Fibroblast of skin of right biceps (primary cell): ENCODE results near the gene KIF25.
A peak's percentile ranks its signal among the peaks of the same experiment; 100 is the strongest.

Experiments used
- DNase-seq: peaks from one replicate; pipeline ENCODE4 v3.0.0-alpha.2; 2013

The KIF25 gene

DNA sequence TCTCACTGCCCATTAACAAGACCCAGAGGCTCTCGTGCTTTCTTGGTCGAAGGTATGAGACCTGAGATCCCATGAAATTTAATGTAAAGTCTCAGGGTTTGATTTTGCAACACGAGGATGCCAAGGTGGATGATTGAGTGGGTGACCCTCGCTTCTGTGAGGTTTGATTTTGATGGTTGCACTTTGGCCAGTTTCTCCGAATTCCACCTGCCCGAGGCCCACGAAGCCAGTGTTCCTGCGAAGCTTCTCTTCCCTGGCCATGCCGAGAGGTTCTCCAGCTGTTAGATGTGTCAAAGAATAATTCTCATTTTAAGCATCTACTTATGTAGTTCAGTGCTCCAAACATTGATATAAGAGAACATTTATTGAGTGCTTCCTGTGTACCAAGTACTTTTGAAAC is at the start of gene KIF25:
Gene KIF25, plus strand, starts transcription at position 30 of the 400 bp plus-strand sequence. CDS start 31,915 bp downstream, outside the sequence.
- no peak for DNase-seq

- no peak for DNase-seq
These were observed 49.8 kb upstream of the KIF25 start for GRCh38 chr6:167947716-167948115.

GRCh38 chr6:167948716-167949115 is 48.8 kb upstream of the KIF25 start:
- DNase-seq, result no peak

DNA sequence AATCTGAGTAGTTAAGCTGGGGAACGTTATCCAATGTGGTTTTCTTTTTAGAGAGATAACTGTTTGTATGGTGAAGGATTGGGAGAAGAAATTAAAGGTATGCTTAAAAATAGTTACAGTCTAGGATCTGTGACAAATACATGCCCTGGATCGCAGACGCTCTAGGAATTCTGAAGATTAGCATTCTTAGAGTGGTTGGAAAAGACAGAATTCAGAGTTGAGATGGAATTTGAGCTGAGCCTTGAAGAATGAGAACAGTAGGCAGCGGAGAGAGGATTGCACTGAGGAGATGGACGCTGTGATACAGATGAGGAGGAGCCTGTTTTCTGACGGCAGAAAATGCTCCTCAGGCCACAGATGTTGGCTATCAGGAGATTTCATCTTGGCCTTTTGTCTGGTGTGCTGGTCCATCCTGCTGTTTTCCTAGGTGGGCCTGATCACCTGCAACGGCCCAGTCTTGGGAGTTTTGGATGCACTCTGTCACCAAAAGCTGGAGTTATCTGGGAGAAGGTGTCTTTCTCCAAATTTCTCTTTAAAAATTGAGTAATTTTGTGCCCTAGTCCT is 48.3 kb upstream of the KIF25 start:
- DNase-seq, result peak; percentile 35

- DNase-seq, result no peak
These were observed 45.5 kb upstream of the KIF25 start for GRCh38 chr6:167951781-167952511.

DNA sequence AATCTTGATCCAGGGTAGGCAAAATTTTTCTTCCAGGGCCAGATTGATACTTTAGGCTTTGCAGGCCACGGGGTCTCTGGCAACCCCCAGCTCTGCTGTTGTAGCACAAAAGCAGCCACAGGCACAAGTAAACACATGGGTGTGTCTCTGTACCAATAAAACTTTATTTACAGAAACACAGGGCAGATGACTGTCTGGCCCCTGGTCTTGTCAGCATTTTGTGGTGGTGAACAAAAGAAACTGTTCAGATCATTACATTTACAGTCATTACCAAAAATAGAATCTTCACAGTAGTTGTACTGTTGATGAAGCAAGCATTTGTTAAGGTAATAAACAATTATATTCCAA is 45.0 kb upstream of the KIF25 start:
- no peak for DNase-seq

DNA sequence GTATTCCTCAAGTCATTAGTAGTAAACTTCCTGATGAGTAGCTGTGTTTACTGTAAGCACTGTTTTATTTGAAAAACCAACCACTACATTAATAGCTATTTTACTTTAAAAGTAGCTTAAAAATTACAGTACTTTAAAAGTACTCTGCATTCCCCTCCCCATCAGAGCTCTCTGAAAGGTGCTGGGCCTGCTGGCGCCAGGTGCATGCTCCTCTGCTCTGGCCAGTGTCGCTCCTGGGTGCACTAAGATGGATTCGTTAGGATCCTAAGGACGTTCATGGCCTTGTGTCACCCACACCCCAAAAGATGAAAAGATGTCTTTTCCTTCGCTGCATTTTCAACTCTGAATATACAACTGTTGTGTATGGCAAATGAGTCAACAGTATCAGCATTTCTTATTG is 43.9 kb upstream of the KIF25 start:
- no peak for DNase-seq

GRCh38 chr6:167954151-167954550 is 43.3 kb upstream of the KIF25 start:
- DNase-seq, result no peak

DNA sequence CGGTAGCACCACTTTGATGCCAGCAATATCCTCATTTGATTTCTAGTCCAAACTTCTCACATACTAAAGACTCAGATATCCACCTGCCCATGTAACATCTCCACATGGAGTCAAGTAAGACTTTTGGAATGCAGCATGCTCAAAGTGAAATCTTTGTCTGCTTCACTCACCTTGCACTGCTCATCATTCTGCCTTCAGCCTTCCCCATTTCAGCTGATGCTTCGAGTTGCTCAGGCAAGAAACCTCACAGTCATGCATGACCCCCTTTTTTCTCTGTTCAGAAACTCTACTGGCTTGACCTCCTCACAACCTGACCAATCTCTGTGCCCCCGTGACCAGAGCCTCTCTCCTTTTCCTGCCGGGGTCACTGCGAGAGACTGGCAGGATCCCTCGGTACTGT is 41.0 kb upstream of the KIF25 start:
- no peak for DNase-seq

GRCh38 chr6:167956983-167957492 is 40.4 kb upstream of the KIF25 start:
- peak; percentile 23 for DNase-seq

GRCh38 chr6:167957626-167958025 is 39.8 kb upstream of the KIF25 start:
- no peak for DNase-seq

GRCh38 chr6:167960579-167960978 is 36.9 kb upstream of the KIF25 start:
- no peak for DNase-seq

DNA sequence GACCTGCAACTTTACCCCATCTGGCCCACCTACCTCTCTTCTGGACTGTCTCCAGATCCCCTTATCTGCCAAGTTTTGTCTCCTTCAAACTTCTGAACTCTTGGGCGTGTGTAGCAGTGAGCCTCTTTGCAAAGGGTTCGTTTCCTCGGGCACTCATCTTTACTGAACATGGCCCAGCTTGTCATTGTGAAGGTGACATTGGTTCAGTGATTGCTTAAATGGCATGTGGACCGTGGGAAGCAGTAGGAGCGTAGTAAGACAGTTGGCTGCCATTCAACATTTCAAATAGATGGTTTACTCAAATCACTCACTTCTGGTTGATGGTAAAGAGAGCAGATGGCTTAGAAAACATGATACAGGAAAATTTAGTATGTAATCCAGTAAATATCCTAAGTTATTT is 34.8 kb upstream of the KIF25 start:
- DNase-seq, result no peak

- DNase-seq, result no peak
These were observed 33.8 kb upstream of the KIF25 start for GRCh38 chr6:167963589-167964057.

DNA sequence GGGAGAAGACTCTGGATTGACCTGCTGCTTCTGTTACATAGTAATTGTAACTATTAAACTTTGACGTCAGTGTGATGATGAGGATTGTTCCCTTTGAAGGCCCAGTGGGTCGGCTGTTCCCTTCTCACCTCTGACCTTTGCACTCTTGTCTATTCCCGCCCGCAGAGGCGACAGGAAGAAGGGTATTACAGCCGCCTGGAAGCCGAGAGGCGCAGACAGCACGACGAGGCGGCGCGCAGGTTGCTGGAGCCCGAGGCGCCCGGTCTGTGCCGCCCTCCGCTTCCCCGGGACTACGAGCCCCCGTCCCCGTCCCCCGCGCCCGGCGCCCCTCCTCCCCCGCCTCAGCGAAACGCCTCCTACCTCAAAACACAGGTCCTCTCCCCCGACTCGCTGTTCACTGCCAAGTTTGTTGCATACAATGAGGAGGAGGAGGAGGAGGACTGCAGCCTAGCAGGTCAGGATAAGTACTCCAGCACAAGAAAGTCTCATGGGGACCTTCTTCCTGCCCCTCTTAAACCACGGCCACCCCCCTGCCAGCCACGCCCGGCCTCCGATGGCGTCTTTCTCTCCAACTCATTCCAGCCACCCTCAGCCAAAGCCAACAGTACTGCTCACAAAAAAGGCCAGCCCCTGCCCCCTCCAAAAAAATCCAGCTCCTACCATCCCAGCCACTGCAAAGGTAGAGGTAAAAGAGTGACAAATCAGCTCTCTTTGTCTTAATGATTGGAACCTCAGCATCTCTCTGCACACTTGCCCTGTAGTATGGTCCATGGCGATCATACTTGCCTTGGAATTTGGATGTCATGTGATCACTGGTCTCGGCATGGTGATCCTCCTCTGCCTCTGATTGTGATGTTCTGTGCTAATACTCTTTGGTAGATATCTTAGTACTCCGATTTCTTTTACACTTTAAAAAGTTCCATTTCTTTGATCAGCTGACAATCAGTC is 31.6 kb upstream of the KIF25 start:
- DNase-seq, result no peak

- DNase-seq, result no peak
These were observed 30.9 kb upstream of the KIF25 start for GRCh38 chr6:167966540-167966905.

- DNase-seq, result no peak
These were observed 29.4 kb upstream of the KIF25 start for GRCh38 chr6:167968091-167968490.

DNA sequence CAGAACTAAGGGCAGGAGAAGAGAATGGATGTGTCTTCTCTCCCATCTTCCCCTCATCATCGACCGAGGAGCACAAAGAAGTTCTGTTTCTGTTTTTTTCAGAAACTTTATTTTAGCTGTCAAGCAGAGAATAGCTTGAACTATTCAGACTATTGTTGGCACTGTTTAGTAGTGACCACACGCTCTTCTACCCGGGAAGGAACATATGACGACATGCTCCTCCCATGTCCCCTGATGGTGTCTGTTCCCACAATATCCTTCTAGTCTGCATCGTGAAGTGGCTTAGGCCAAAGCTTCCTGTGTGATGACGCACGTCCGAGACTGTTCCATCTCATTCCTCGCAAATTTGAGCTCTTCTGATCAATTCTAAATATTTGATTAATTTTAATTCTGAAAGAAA is 27.2 kb upstream of the KIF25 start:
- DNase-seq, result no peak

GRCh38 chr6:167972193-167972592 is 25.3 kb upstream of the KIF25 start:
- no peak for DNase-seq

- DNase-seq, result no peak
These were observed 24.2 kb upstream of the KIF25 start for GRCh38 chr6:167973148-167973885.

GRCh38 chr6:167974640-167975344 is 22.7 kb upstream of the KIF25 start:
- peak; percentile 29 for DNase-seq

DNA sequence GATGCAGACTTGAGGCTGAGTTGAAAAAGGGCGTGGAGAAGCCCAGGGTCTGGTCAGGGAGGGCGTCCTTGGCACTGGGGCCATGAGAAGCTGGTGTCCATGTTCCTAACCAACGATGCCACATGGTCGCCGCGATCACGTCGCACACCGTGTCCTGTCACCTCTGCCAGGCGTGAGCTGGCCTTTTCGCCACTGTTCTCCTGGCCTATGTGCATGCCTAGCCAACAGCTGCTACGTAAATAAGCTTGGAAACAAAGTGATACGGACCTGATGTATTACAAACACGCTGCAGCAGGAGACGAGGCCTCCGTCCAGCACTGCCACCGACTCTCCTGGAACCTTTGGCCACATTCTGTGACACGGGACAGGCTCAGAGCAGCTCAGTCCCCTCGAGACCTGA is 22.0 kb upstream of the KIF25 start:
- DNase-seq, result no peak
